NOMO-1 treated with DMSO at 0.1 percent for 48 hours (cell line): ENCODE data around the gene NECTIN4.
"Not testable (repeated sequence)": the region's sequence is repeated elsewhere in the genome, so short reads cannot be mapped to it uniquely, and the experiment has no call there.

ENCODE experiments used
- DNase-seq: peaks from one replicate; lab custom pipeline; 2025; ENCODE audit not compliant: unreplicated experiment; lab: John Stamatoyannopoulos, UW

The NECTIN4 gene

GRCh38 chr1:161089251-161089924 lies at the start of gene NECTIN4:
Gene NECTIN4, minus strand, starts transcription at chr1:161089558. Its CDS starts 262 bp downstream, at chr1:161089296.
- DNase-seq: no peak

- peak; percentile 25 for DNase-seq
These were observed 49.1 kb upstream of the NECTIN4 start for GRCh38 chr1:161138431-161138830.

GRCh38 chr1:161137881-161138280 lies 48.5 kb upstream of the NECTIN4 start:
- no peak for DNase-seq

GRCh38 chr1:161133220-161133740 lies 43.9 kb upstream of the NECTIN4 start:
- no peak for DNase-seq

GRCh38 chr1:161132410-161133219 lies 43.3 kb upstream of the NECTIN4 start, which contains the start of gene DEDD:
Gene DEDD, minus strand, starts transcription at chr1:161132667. Its CDS starts 8,205 bp downstream, at chr1:161124462.
- DNase-seq: peak; percentile 98

- DNase-seq: no peak
These were observed 42.4 kb upstream of the NECTIN4 start for GRCh38 chr1:161131523-161132409.

- no peak for DNase-seq
These were observed 40.9 kb upstream of the NECTIN4 start for GRCh38 chr1:161130266-161130665.

- DNase-seq: no peak
These were observed 39.4 kb upstream of the NECTIN4 start for GRCh38 chr1:161128591-161129420.

- DNase-seq: peak; percentile 41
These were observed 38.3 kb upstream of the NECTIN4 start for GRCh38 chr1:161127649-161128048.

GRCh38 chr1:161122967-161123366 lies 33.6 kb upstream of the NECTIN4 start:
- no peak for DNase-seq

GRCh38 chr1:161121834-161122233 lies 32.5 kb upstream of the NECTIN4 start:
- DNase-seq: peak; percentile 59

- DNase-seq: no peak
These were observed 31.8 kb upstream of the NECTIN4 start for GRCh38 chr1:161121042-161121650.

GRCh38 chr1:161119092-161119903 lies 29.9 kb upstream of the NECTIN4 start:
- peak; percentile 44 for DNase-seq

- peak; percentile 76 for DNase-seq
These were observed 28.6 kb upstream of the NECTIN4 start, which contains the start of the genes NIT1 and PFDN2 for GRCh38 chr1:161117759-161118581. Gene NIT1, plus strand, starts transcription at chr1:161118105. Its CDS starts 72 bp downstream, at chr1:161118177. Gene PFDN2, minus strand, starts transcription at chr1:161118037. Its CDS starts 11 bp downstream, at chr1:161118026.

- not testable (repeated sequence) for DNase-seq
These were observed 26.6 kb upstream of the NECTIN4 start for GRCh38 chr1:161115961-161116360.

GRCh38 chr1:161115132-161115711 lies 25.9 kb upstream of the NECTIN4 start:
- peak; percentile 16 for DNase-seq

- no peak for DNase-seq
These were observed 25.2 kb upstream of the NECTIN4 start for GRCh38 chr1:161114556-161114955.
